Measurements from ENCODE around the gene PRKACB. TPM values are rescaled to one million over a fixed set of nuclear protein-coding genes. Genes with fewer than 3 reads are reported as not detected.

The PRKACB gene
- total RNA-seq, 1 donor from 2014 or later, result 43.1 TPM

DNA sequence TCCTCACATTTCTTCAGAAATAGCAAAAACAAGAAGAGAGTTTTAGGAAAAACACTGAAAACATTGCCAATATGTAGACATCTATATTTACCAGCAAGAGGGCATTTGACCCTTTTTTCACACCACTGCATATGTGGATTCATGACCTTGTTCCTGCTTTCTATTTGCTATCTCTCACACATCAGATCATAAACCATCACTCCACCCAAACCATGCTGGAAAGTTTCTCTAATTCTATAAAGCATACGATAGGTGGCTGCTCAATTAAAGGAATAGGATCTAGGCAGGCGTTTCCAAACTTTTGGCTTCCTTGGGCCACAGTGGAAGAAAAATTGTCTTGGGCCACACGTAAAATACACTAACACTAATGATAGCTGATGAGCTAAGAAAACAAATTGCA, 121.8 kb downstream of the PRKACB start:
- no peak overlapping the region for H3K27ac Mint-ChIP-seq (ENCODE audit: unreplicated experiment)
- H3K4me3 Mint-ChIP-seq (ENCODE audit: unreplicated experiment), result no peak overlapping the region
- DNase-seq (ENCODE audit: low spot score), result no peak
- no peaks in the 10 kb centered on the region for H3K36me3 Mint-ChIP-seq (ENCODE audit: low read depth)
- H3K4me1 Mint-ChIP-seq (ENCODE audit: low read depth), result peaks cover 10% of the 10 kb centered on the region
- TF ChIP-seq, protein P1, sequence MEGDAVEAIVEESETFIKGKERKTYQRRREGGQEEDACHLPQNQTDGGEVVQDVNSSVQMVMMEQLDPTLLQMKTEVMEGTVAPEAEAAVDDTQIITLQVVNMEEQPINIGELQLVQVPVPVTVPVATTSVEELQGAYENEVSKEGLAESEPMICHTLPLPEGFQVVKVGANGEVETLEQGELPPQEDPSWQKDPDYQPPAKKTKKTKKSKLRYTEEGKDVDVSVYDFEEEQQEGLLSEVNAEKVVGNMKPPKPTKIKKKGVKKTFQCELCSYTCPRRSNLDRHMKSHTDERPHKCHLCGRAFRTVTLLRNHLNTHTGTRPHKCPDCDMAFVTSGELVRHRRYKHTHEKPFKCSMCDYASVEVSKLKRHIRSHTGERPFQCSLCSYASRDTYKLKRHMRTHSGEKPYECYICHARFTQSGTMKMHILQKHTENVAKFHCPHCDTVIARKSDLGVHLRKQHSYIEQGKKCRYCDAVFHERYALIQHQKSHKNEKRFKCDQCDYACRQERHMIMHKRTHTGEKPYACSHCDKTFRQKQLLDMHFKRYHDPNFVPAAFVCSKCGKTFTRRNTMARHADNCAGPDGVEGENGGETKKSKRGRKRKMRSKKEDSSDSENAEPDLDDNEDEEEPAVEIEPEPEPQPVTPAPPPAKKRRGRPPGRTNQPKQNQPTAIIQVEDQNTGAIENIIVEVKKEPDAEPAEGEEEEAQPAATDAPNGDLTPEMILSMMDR (IDR thresholded peaks at IDR 0.05), result no peak
- H3K27me3 Mint-ChIP-seq (ENCODE audit: low read depth), result no peaks in the 10 kb centered on the region
- no peaks in the 10 kb centered on the region for H3K9me3 Mint-ChIP-seq (ENCODE audit: low read depth)

GRCh38 chr1:84266748-84267147, 122.7 kb downstream of the PRKACB start:
- H3K4me1 Mint-ChIP-seq (ENCODE audit: low read depth), result peaks cover 19% of the 10 kb centered on the region
- H3K27ac Mint-ChIP-seq (ENCODE audit: unreplicated experiment), result no peak overlapping the region
- H3K36me3 Mint-ChIP-seq (ENCODE audit: low read depth), result no peaks in the 10 kb centered on the region
- H3K4me3 Mint-ChIP-seq (ENCODE audit: unreplicated experiment), result no peak overlapping the region
- no peaks in the 10 kb centered on the region for H3K9me3 Mint-ChIP-seq (ENCODE audit: low read depth)
- no peak for DNase-seq (ENCODE audit: low spot score)
- H3K27me3 Mint-ChIP-seq (ENCODE audit: low read depth), result no peaks in the 10 kb centered on the region
- TF ChIP-seq, protein P1 (IDR thresholded peaks at IDR 0.05), result no peak

- TF ChIP-seq, protein P1 (IDR thresholded peaks at IDR 0.05), result no peak
These were observed 123.4 kb downstream of the PRKACB start for GRCh38 chr1:84267476-84267875.

DNA sequence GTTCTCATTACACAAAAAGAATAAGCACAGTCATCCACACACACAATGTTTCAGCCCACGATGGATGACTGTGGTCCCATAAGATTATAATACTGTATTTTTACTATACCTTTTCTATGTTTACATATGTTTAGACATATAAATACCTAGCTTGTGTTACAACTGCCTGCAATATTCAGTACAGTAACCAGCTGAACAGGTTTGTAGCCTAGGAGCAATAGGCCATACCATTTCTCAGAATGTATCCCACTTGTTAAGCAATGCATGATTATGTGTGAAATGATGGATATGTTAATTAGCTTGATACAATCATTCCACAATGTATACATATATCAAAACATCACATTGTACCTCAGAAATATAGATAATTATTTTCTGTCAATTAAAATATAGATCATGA, 124.3 kb downstream of the PRKACB start:
- TF ChIP-seq, protein P1 (IDR thresholded peaks at IDR 0.05), result no peak
- no peaks in the 10 kb centered on the region for H3K27me3 Mint-ChIP-seq (ENCODE audit: low read depth)
- H3K36me3 Mint-ChIP-seq (ENCODE audit: low read depth), result no peaks in the 10 kb centered on the region
- peaks cover 4% of the 10 kb centered on the region for H3K9me3 Mint-ChIP-seq (ENCODE audit: low read depth)
- no peak overlapping the region for H3K4me3 Mint-ChIP-seq (ENCODE audit: unreplicated experiment)
- H3K27ac Mint-ChIP-seq (ENCODE audit: unreplicated experiment), result no peak overlapping the region
- DNase-seq (ENCODE audit: low spot score), result no peak
- H3K4me1 Mint-ChIP-seq (ENCODE audit: low read depth), result peaks cover 21% of the 10 kb centered on the region

More at GRCh38 chr1:84267476-84267875, 123.4 kb downstream of the PRKACB start:
- Mint-ChIP-seq H3K27me3 (ENCODE audit: low read depth) (no peaks in the 10 kb centered on the region), H3K9me3 (ENCODE audit: low read depth) (no peaks in the 10 kb centered on the region), H3K4me3 (ENCODE audit: unreplicated experiment) (no peak overlapping the region), H3K36me3 (ENCODE audit: low read depth) (no peaks in the 10 kb centered on the region), H3K27ac (ENCODE audit: unreplicated experiment) (no peak overlapping the region), H3K4me1 (ENCODE audit: low read depth) (peaks cover 21% of the 10 kb centered on the region)
- no peak for DNase-seq (ENCODE audit: low spot score)

GRCh38 chr1:84269306-84269705, 125.2 kb downstream of the PRKACB start:
- Mint-ChIP-seq H3K27me3 (ENCODE audit: low read depth) (no peaks in the 10 kb centered on the region), H3K4me3 (ENCODE audit: unreplicated experiment) (no peak overlapping the region), H3K36me3 (ENCODE audit: low read depth) (no peaks in the 10 kb centered on the region), H3K9me3 (ENCODE audit: low read depth) (peaks cover 4% of the 10 kb centered on the region), H3K27ac (ENCODE audit: unreplicated experiment) (no peak overlapping the region), H3K4me1 (ENCODE audit: low read depth) (peaks cover 21% of the 10 kb centered on the region)
- TF ChIP-seq, protein P1 (IDR thresholded peaks at IDR 0.05), result no peak
- DNase-seq (ENCODE audit: low spot score), result no peak
